SU-DHL-6 (cell line): ENCODE results near the gene THAP2.

Experiments
- H2AFZ ChIP-seq: fragments of 200-600 bp; sonication (generic); 2 replicates; pipeline ENCODE4 v1.6.1; 2014; ENCODE audit warnings: low read depth, mild to moderate bottlenecking, moderate library complexity, mixed read lengths, antibody characterized with exemption, low read length; ENCODE audit not compliant: severe bottlenecking
- H3F3A ChIP-seq: fragments of 200-600 bp; shearing (Covaris generic); 2 replicates; pipeline ENCODE4 v1.6.0; 2016; ENCODE audit warnings: antibody characterized with exemption, mild to moderate bottlenecking; ENCODE audit not compliant: insufficient read depth
- H3K27ac ChIP-seq: fragments of 200-600 bp; sonication (generic); 2 replicates; pipeline ENCODE4 v1.5.1; 2016; ENCODE audit warnings: low read depth, mild to moderate bottlenecking, low read length, moderate library complexity, mixed read lengths
- H3K27me3 ChIP-seq: fragments of 200-600 bp; sonication (generic), shearing (Covaris generic); 2 replicates; pipeline ENCODE4 v1.6.0; 2014; ENCODE audit warnings: mild to moderate bottlenecking, low read length
- H3K36me3 ChIP-seq: fragments of 200-600 bp; sonication (generic); 2 replicates; pipeline ENCODE4 v1.6.1; 2014; ENCODE audit warnings: mild to moderate bottlenecking, low read length, mixed read lengths
- H3K4me2 ChIP-seq: fragments of 300-600, 200-600 bp; shearing (Covaris generic), sonication (generic); 2 replicates; pipeline ENCODE4 v1.6.0; 2014; ENCODE audit warnings: low read length, low read depth, mild to moderate bottlenecking; ENCODE audit not compliant: poor library complexity, severe bottlenecking
- H3K4me3 ChIP-seq: fragments of 200-600 bp; sonication (generic); 2 replicates; pipeline ENCODE4 v1.5.1; 2014; ENCODE audit warnings: antibody characterized with exemption, low read length, mild to moderate bottlenecking, mixed read lengths; ENCODE audit not compliant: insufficient read depth, poor library complexity, severe bottlenecking
- H3K79me2 ChIP-seq: fragments of 200-600 bp; sonication (generic); 2 replicates; pipeline ENCODE4 v1.6.1; 2014; ENCODE audit warnings: mild to moderate bottlenecking, low read length, moderate library complexity; ENCODE audit not compliant: insufficient read depth
- H3K9ac ChIP-seq: fragments of 200-600 bp; sonication (generic); 2 replicates; pipeline ENCODE4 v1.7.0; 2014; ENCODE audit warnings: mild to moderate bottlenecking, low read length
- H3K9me2 ChIP-seq: fragments of 200-600 bp; sonication (generic); replicated peaks from 2 replicates; pipeline ENCODE4 v1.6.1; 2014; ENCODE audit warnings: low read length; ENCODE audit not compliant: insufficient read depth
- H3K9me3 ChIP-seq: fragments of 200-600 bp; sonication (generic); 2 replicates; pipeline ENCODE4 v1.6.1; 2014; ENCODE audit warnings: low read length, mixed read lengths; ENCODE audit not compliant: insufficient read depth
- H4K20me1 ChIP-seq: fragments of 200-600 bp; sonication (generic); 2 replicates; pipeline ENCODE4 v1.6.1; 2014; ENCODE audit warnings: low read depth, mild to moderate bottlenecking, antibody characterized with exemption, low read length, moderate library complexity, mixed read lengths
- EZH2phosphoT487 ChIP-seq: fragments of 200-600 bp; sonication (generic), shearing (Covaris generic); conservative IDR thresholded peaks from 2 replicates; pipeline ENCODE4 v1.6.1; 2018; ENCODE audit warnings: mild to moderate bottlenecking, antibody characterized with exemption, low read length, moderate library complexity, mixed read lengths
- TF ChIP-seq, protein P1 (sequence below): fragments of 200-600 bp; sonication (generic); IDR thresholded peaks from one replicate; pipeline ENCODE4 v1.5.1; 2017; ENCODE audit warnings: antibody characterized with exemption, mild to moderate bottlenecking, low read length, moderate library complexity; ENCODE audit not compliant: insufficient read depth, poor library complexity, severe bottlenecking

THAP2 gene

DNA sequence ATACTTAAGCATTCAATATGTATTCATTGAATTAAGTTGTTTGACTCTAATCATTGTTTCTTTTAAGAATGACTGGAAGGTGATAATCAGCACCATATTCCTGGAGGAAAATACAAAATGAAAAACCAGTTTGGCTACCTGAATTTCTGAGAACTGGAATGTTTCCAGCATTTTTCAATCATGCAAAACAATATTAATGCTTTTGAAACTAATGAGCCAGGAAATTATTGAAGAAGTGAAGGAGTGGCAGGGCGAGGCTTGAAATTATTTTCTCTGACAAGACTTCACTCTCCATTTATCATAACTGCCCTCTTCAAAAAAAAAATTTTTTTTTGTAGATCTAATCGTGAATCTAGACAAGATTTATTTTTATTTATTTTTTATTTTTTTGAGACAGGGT is 40.8 kb downstream of the THAP2 start:
- TF ChIP-seq, protein P1, sequence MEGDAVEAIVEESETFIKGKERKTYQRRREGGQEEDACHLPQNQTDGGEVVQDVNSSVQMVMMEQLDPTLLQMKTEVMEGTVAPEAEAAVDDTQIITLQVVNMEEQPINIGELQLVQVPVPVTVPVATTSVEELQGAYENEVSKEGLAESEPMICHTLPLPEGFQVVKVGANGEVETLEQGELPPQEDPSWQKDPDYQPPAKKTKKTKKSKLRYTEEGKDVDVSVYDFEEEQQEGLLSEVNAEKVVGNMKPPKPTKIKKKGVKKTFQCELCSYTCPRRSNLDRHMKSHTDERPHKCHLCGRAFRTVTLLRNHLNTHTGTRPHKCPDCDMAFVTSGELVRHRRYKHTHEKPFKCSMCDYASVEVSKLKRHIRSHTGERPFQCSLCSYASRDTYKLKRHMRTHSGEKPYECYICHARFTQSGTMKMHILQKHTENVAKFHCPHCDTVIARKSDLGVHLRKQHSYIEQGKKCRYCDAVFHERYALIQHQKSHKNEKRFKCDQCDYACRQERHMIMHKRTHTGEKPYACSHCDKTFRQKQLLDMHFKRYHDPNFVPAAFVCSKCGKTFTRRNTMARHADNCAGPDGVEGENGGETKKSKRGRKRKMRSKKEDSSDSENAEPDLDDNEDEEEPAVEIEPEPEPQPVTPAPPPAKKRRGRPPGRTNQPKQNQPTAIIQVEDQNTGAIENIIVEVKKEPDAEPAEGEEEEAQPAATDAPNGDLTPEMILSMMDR, result no peak
- TF ChIP-seq EZH2phosphoT487, result no peak
- Histone ChIP-seq H3K9ac (no peak overlapping the region), H3K79me2 (no peaks in the 10 kb centered on the region), H3K9me3 (no peaks in the 10 kb centered on the region), H3K9me2 (no peaks in the 10 kb centered on the region), H3K27ac (no peak overlapping the region), H4K20me1 (no peaks in the 10 kb centered on the region), H3K4me3 (no peak overlapping the region), H3F3A (no peaks in the 10 kb centered on the region), H3K4me2 (no peak overlapping the region), H2AFZ (no peak overlapping the region), H3K36me3 (no peaks in the 10 kb centered on the region), H3K27me3 (no peaks in the 10 kb centered on the region)

DNA sequence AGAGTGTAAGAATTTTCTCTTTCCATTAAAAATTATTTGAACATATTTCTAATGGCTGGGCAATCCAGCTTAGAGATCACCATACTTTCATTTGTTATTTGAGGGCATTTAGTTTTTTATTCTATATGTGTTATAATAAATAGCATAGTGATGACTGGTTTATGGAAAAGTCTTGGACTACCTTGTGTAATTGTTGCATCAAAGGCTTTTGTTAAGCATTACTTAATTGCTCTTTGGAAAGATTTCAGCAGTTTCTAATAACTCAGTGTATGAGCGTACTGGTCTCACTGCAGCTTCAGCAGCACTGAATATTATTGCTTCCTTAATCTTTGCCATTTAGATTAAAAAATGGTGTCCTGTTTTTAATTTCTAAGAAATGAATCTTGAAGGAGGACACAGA is 44.6 kb downstream of the THAP2 start:
- Histone ChIP-seq H3F3A (no peaks in the 10 kb centered on the region), H3K36me3 (no peaks in the 10 kb centered on the region), H3K27me3 (no peaks in the 10 kb centered on the region), H3K27ac (no peak overlapping the region), H3K9me2 (no peaks in the 10 kb centered on the region), H4K20me1 (no peaks in the 10 kb centered on the region), H3K4me3 (no peak overlapping the region), H3K9me3 (peaks cover 12% of the 10 kb centered on the region; the same call in 1 of the 2 replicates), H2AFZ (no peak overlapping the region), H3K4me2 (no peak overlapping the region), H3K79me2 (no peaks in the 10 kb centered on the region), H3K9ac (no peak overlapping the region)
- no peak for TF ChIP-seq EZH2phosphoT487
- TF ChIP-seq, protein P1, result no peak

DNA sequence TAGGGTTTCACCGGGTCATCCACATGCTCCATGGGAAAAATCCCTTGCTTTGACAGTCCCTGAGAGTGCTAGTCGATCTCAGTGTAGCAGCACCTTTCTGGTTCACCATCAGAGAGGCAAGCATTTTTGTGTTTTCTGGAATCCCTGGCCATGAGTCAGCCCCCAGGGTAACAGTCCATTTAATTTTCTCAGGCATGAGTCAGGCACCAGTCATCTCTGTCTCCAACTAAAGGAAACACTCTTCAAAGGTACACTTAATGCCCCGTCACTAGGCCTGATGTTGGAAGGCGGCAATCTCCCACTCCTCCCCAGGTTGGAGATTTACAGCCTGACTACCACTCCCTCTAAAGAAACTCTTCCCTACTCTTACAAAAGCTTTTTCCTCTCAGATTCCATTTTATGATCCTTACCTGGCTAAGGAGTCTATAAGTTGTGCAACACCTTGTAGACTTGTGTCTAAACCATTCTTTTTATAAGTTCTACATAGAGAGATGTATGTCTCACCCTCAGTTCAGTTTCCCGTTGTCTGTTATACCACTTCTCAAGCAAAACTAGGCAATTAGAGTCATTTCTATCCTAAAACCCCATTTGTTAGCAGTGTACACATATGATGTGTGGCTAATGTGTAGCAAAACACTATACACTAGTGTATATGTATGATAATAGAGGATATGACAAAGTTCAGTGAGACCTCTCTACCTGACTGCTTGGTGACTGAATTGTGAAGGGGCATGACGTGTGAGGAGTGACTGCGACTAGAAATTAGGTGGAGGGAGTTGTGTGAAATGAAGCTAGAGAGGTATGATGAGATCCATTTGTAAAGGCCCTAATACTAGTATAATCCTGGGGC is 46.4 kb downstream of the THAP2 start:
- H3K9me3 ChIP-seq, result peaks cover 12% of the 10 kb centered on the region; the same call in 1 of the 2 replicates
- no peaks in the 10 kb centered on the region for H3K27me3 ChIP-seq
- H3K79me2 ChIP-seq, result no peaks in the 10 kb centered on the region
- no peaks in the 10 kb centered on the region for H3K9me2 ChIP-seq
- H3F3A ChIP-seq, result no peaks in the 10 kb centered on the region
- H3K4me2 ChIP-seq, result no peak overlapping the region
- TF ChIP-seq EZH2phosphoT487, result no peak
- TF ChIP-seq, protein P1, result no peak
- no peak overlapping the region for H2AFZ ChIP-seq
- H3K9ac ChIP-seq, result no peak overlapping the region
- no peak overlapping the region for H3K27ac ChIP-seq
- H3K36me3 ChIP-seq, result no peaks in the 10 kb centered on the region
- no peak overlapping the region for H3K4me3 ChIP-seq
- H4K20me1 ChIP-seq, result no peaks in the 10 kb centered on the region
